ENCODE results near the gene GOLGA6A. TPM values are rescaled to one million over a fixed set of nuclear protein-coding genes. Genes with fewer than 3 reads are reported as not detected.
"Not testable (repeated sequence)": the region's sequence is repeated elsewhere in the genome, so short reads cannot be mapped to it uniquely, and the experiment has no call there.

GOLGA6A gene
- polyA plus RNA-seq, 3 donors, result 0.12 TPM; not detected in 2

DNA sequence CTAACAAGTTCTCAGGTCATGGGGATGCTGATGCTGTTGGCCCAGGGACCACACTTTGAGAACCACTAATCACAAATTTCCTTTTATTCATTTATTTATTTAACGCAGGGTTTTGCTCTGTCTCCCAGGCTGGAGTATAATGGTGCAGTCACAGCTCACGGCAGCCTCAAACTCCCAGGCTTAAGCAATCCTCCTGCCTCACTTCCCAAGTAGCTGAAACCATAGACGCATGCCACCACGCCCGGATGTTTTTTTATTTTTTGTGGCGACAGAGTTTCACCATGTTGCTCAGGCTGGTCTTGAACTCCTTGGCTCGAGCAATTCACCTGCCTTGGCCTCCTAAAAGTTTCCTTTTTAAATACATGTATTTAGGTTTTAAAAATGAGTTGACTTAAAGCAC, 27.4 kb upstream of the GOLGA6A start:
- no peak overlapping the region for H3K27ac ChIP-seq (ENCODE audit: low read depth, low read length)
- 56 to 71% (median 67%) methylated on average over 7 of the region's 7 CpGs for WGBS, 3 donors

GRCh38 chr15:74108611-74109010, 26.3 kb upstream of the GOLGA6A start:
- not testable (repeated sequence) for H3K27ac ChIP-seq (ENCODE audit: low read depth, low read length)
- WGBS, 3 donors, result 72 to 90% (median 89%) methylated on average over 6 of the region's 6 CpGs

DNA sequence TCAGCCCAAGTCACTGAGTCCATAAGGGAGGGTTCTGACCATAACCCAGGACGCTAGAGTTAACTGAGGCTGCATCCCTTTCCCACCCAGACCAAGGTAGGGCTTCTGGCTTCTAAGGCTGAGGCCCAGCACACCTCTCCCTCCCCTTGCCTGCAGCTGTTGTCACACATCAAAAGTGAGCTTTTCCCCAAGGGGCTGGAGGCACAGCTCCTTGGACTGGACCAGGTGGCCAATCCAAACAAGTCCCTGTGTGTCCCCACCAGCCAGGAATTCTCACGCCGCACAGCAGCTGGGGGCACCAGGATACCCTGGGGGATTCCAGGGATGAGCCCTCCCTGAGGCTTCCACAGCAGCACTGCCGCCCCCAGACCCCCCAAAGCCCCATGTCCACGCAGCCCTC, 25.8 kb upstream of the GOLGA6A start:
- no peak overlapping the region for H3K27ac ChIP-seq (ENCODE audit: low read depth, low read length)
- WGBS, 3 donors, result 80 to 82% (median 81%) methylated on average over 5 of the region's 5 CpGs

- WGBS, 3 donors, result 0 to 7% (median 2%) methylated on average over 24 to 33 of the region's 45 CpGs
These were observed 17.8 kb upstream of the GOLGA6A start for GRCh38 chr15:74099963-74100733.

DNA sequence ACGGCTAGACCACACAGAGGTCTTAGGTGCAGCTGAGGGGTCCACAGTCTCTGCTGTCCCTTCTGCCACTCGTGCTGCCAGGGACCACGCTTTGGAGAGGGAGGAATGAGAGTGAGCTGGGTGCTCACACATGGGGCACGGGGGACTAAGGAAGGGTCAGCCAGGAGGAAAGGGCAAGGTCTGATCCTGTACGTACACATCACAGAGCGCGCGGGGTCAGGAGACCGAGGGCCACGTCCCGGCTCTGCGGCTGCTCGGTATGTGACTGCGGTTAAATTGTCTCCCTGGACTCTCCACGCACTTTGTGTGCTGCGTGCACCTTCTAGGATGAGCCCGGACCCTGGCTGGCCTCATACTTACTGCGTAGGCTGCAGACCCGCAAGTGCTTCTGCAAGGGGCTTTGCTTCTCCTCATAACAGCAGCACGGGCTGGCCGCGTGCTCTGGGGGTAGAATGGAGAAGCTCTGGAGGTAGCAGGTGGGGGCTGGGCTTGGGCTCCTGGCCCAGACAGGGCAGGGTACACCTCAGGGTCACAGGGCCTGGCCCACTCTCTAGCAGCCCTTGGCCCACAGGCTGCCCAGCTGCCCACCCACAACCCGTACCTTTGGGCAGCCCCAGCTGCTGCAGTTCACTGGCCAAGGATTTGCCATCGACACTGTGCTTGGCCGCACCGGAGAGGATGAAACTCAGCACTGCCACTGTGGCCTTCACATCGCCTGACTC, 14.6 kb upstream of the GOLGA6A start:
- H3K27ac ChIP-seq (ENCODE audit: low read depth, low read length), result not testable (repeated sequence)
- no CpG with 5 or more reads among the region's 27 CpGs for WGBS, 3 donors

More at GRCh38 chr15:74099963-74100733, 17.8 kb upstream of the GOLGA6A start:
- H3K27ac ChIP-seq (ENCODE audit: low read depth, low read length), result not testable (repeated sequence)

DNA sequence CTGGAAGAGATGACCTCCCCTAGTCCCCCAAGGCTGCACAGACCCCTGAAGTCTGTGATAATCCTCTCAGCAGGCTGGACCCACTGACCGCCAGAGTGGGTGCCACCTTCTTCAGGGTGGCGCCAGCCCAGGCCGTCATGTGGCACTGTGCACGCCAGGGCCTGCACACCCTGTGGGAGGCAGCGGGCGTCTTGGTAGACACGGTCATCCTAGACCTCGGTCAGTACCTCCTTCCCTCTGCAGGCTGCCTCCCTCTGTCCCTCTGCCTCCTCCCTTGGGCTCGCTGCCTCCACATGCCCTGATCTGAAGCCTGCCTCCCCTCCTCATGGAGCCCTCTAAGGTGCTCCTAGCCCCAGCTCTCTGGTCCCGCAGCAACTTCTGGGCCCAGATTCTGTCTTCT, 13.3 kb upstream of the GOLGA6A start:
- 69 to 91% (median 88%) methylated on average over 5 to 6 of the region's 10 CpGs for WGBS, 3 donors
- H3K27ac ChIP-seq (ENCODE audit: low read depth, low read length), result not testable (repeated sequence)

GRCh38 chr15:74094567-74094966, 12.2 kb upstream of the GOLGA6A start:
- not testable (repeated sequence) for H3K27ac ChIP-seq (ENCODE audit: low read depth, low read length)
- WGBS, 3 donors, result no CpG with 5 or more reads among the region's 2 CpGs

DNA sequence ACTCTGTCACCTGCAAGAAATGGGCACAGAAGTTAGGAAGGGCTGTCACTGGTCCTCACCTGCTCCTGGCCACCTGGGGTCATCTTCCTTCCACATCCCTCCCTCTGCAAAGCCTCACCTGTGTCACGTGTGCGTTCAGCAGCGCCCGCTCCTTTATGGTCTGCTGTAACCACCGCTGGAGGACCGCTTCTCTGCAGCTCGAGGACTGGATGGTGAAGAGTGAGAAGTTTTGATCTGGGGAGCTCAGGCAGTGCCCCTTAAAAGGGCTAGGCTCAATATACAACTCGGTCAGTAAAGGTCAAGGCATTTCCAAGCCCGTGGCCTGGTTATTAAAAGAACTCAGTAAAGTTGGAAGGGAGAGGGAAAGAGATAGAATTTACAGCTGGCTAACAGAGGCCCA, 6.6 kb downstream of the GOLGA6A start:
- H3K27ac ChIP-seq (ENCODE audit: low read depth, low read length), result not testable (repeated sequence)
- 74 to 86% (median 81%) methylated on average over 9 of the region's 9 CpGs for WGBS, 3 donors

- 36 to 47% (median 44%) methylated on average over 8 to 9 of the region's 16 CpGs for WGBS, 3 donors
- not testable (repeated sequence) for H3K27ac ChIP-seq (ENCODE audit: low read depth, low read length)
These were observed 9.6 kb downstream of the GOLGA6A start for GRCh38 chr15:74072614-74073337.

DNA sequence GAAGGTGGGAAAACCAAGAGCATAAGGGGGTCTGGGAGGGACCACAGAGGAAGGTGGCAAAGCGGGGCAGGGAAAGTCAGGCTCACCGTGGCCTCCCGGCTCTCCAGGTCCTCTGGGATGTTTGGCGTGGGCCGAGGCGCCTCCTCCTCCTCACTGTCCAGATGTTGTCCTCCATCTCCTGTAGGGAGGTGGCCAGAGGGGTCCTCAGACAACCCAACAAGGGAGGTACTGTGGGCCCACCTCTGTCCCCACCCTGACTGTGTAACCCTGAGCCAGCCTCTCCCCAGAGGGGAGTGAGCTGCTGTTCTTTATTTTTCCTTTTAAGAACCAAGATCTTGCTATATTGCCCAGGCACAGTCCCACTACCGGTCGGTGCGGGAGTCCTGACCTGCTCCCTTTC, 10.2 kb downstream of the GOLGA6A start:
- not testable (repeated sequence) for H3K27ac ChIP-seq (ENCODE audit: low read depth, low read length)
- WGBS, 3 donors, result no CpG with 5 or more reads among the region's 9 CpGs

GRCh38 chr15:74071645-74072044, 10.7 kb downstream of the GOLGA6A start:
- not testable (repeated sequence) for H3K27ac ChIP-seq (ENCODE audit: low read depth, low read length)
- 80 to 88% (median 85%) methylated on average over 4 of the region's 6 CpGs for WGBS, 3 donors

GRCh38 chr15:74065684-74066411, 16.5 kb downstream of the GOLGA6A start:
- H3K27ac ChIP-seq (ENCODE audit: low read depth, low read length), result not testable (repeated sequence)
- WGBS, 3 donors, result 31 to 43% (median 35%) methylated on average over 4 to 7 of the region's 13 CpGs

DNA sequence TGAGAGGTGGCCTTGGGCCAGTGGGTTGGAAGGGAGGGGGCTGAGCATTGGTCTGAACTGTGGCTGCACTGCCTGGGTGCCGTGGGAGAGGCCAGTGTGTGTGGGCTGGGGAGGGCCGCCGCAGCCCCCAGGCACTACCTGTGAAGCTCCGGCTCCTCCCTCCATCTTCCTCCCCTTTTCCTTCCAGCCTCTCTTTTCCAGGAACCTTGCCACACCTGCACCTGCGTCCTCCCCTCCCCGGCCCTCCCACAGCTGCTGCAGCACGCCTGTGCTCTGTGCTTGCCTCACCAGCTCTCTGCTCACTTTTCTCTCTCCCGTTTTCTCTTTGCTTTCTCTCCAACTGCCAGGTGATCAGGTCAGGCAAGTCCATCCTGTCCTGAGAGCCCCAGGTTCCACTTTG, 17.5 kb downstream of the GOLGA6A start:
- WGBS, 3 donors, result 55 to 79% (median 79%) methylated on average over 8 of the region's 8 CpGs
- H3K27ac ChIP-seq (ENCODE audit: low read depth, low read length), result not testable (repeated sequence)

- H3K27ac ChIP-seq (ENCODE audit: low read depth, low read length), result not testable (repeated sequence)
- 93 to 97% (median 94%) methylated on average over 3 of the region's 3 CpGs for WGBS, 3 donors
These were observed 18.2 kb downstream of the GOLGA6A start for GRCh38 chr15:74064183-74064582.

GRCh38 chr15:74063425-74064146, 18.8 kb downstream of the GOLGA6A start:
- 78 to 88% (median 82%) methylated on average over 7 to 10 of the region's 17 CpGs for WGBS, 3 donors

GRCh38 chr15:74062671-74063070, 19.7 kb downstream of the GOLGA6A start:
- WGBS, 3 donors, result 89 to 91% (median 89%) methylated on average over 7 of the region's 7 CpGs

More at GRCh38 chr15:74063425-74064146, 18.8 kb downstream of the GOLGA6A start:
- not testable (repeated sequence) for H3K27ac ChIP-seq (ENCODE audit: low read depth, low read length)

DNA sequence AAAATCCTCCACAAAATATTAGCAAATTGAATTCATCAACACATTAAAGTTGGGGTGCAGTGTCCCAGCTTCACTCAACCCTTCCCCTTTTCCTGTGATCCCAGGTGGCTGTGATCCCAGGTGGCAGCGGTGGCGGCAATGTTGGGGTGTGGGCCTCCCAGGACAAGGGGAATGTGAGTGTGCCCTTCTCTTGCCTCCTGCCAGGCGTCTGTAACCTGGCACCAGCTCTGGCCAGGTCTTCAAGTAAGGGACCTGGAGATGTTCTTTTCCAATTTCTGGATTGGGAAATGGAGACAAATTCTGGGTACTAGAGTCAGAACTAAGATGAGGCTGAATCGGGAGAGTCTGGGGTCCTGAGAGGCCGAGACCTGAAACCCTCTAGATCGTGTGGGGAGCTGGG, 20.1 kb downstream of the GOLGA6A start:
- 93 to 94% (median 94%) methylated on average over 6 of the region's 6 CpGs for WGBS, 3 donors
- H3K27ac ChIP-seq (ENCODE audit: low read depth, low read length), result no peak overlapping the region

More at GRCh38 chr15:74062671-74063070, 19.7 kb downstream of the GOLGA6A start:
- H3K27ac ChIP-seq (ENCODE audit: low read depth, low read length), result no peak overlapping the region

GRCh38 chr15:74060251-74060650, 22.1 kb downstream of the GOLGA6A start:
- H3K27ac ChIP-seq (ENCODE audit: low read depth, low read length), result no peak overlapping the region
- 84 to 87% (median 86%) methylated on average over 6 of the region's 6 CpGs for WGBS, 3 donors

Data from adipose tissue (tissue), 3 donors.